Measurements from ENCODE around the gene PLD2. TPM values are rescaled to one million over a fixed set of nuclear protein-coding genes. Genes with fewer than 3 reads are reported as not detected.

The PLD2 gene
- total RNA-seq, 2 experiments from 2014 or later: 6.2 to 6.8 TPM

DNA sequence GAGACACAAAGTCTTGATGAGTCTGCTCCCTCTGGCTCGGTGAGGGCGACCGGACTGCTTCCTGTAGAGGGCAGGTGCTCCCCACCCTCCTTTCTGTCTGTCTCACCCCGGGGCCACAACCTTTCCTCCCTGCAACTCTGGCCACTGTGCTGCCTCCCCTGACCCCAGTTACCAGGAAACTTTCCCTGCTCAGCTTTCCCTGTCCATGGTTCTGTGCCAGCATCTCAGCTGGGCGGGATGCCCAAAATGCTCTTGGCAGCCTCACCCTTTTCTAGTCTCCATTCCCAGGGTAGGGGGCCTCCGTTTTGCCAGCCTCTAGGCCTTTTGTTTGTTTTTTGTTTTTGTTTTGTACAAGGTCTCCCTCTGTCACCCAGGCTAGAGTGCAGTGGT lies 1.4 kb downstream of the PLD2 start:
- Mint-ChIP-seq H3K4me3 (peak overlapping the region; percentile 69), H3K27me3 (no peaks in the 10 kb centered on the region), H3K4me1 (ENCODE audit: low read depth) (peaks cover 14% of the 10 kb centered on the region), H3K27ac (no peak overlapping the region), H3K9me3 (no peaks in the 10 kb centered on the region), H3K36me3 (ENCODE audit: low read depth) (peaks cover 3% of the 10 kb centered on the region)
- intact Hi-C loops (cut with micrococcal nuclease): no loop called here
- POLR2A ChIA-PET: interaction anchor here (1.7 to 2.2 kb wide), 2 partner anchors 12 to 91 kb away, joined by 4 to 8 read pairs; partner anchors contain the start of genes C17orf107 and PSMB6
- DNase-seq: no peak
- CTCF ChIA-PET: interaction anchor here (1.4 to 3.7 kb wide), 2 partner anchors 17 to 19 kb away, joined by 3 to 15 read pairs; partner anchors contain the start of gene GLTPD2
- TF ChIP-seq, protein P1, sequence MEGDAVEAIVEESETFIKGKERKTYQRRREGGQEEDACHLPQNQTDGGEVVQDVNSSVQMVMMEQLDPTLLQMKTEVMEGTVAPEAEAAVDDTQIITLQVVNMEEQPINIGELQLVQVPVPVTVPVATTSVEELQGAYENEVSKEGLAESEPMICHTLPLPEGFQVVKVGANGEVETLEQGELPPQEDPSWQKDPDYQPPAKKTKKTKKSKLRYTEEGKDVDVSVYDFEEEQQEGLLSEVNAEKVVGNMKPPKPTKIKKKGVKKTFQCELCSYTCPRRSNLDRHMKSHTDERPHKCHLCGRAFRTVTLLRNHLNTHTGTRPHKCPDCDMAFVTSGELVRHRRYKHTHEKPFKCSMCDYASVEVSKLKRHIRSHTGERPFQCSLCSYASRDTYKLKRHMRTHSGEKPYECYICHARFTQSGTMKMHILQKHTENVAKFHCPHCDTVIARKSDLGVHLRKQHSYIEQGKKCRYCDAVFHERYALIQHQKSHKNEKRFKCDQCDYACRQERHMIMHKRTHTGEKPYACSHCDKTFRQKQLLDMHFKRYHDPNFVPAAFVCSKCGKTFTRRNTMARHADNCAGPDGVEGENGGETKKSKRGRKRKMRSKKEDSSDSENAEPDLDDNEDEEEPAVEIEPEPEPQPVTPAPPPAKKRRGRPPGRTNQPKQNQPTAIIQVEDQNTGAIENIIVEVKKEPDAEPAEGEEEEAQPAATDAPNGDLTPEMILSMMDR (IDR thresholded peaks at IDR 0.05): no peak
- ATAC-seq: no peak

DNA sequence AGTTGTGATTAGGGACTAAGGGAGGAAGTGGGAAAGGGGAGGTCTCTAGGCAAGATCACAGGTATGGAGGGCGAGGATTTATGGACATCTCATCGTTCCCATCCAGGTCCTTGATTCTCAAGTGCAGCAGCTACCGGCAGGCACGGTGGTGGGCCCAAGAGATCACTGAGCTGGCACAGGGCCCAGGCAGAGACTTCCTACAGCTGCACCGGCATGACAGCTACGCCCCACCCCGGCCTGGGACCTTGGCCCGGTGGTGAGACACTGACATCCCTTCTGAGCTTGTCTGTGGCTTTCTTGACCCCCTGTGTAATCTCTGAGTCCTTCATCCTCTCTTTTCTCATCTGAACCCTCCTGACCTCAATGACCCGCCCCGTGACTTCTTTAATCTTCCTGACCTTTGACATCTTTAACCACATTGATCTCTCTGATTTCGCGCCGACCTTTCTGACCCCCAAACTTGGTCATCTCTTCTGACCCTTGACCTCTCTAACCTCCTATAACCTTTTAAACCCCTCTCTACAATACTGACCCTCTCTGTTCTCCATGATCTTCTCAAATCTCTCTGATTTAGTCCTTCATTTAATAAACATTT lies 3.8 kb downstream of the PLD2 start:
- Mint-ChIP-seq H3K4me3 (no peak overlapping the region), H3K9me3 (no peaks in the 10 kb centered on the region), H3K27ac (peak overlapping the region; percentile 39), H3K27me3 (no peaks in the 10 kb centered on the region), H3K4me1 (ENCODE audit: low read depth) (peaks cover 14% of the 10 kb centered on the region), H3K36me3 (ENCODE audit: low read depth) (peaks cover 3% of the 10 kb centered on the region)
- DNase-seq (peak; percentile 33), ATAC-seq (no peak)
- intact Hi-C loops (cut with micrococcal nuclease): no loop called here
- POLR2A ChIA-PET: interaction anchor here (1.1 to 1.2 kb wide), 2 partner anchors 8 to 15 kb away, joined by 3 to 4 read pairs; partner anchors contain the start of gene PSMB6
- TF ChIP-seq, protein P1 (IDR thresholded peaks at IDR 0.05): no peak
- CTCF ChIA-PET: no interaction called here

DNA sequence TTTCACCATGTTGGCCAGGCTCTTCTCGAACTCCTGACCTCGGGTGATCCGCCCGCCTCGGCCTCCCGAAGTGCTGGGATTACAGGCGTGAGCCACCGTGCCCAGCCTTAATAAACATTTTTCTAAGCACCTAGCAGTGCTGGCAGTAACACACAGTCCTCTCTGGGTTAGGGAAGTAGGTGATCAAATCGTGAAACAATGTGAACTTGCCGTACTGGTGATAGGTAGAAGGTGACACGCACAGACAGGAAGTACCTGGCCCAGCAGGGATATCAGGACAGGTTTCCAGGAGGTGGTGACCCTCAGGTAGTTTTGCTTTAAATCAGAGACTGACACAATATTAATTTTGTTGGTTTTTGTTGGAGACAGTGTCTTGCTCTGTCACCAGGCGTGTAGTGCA lies 4.5 kb downstream of the PLD2 start:
- Mint-ChIP-seq H3K27ac (no peak overlapping the region), H3K4me3 (no peak overlapping the region), H3K27me3 (no peaks in the 10 kb centered on the region), H3K9me3 (no peaks in the 10 kb centered on the region), H3K36me3 (ENCODE audit: low read depth) (peaks cover 3% of the 10 kb centered on the region), H3K4me1 (ENCODE audit: low read depth) (peaks cover 9% of the 10 kb centered on the region)
- POLR2A ChIA-PET: interaction anchor here (1.1 kb wide), 1 partner anchor 8 kb away, joined by 3 read pairs; no protein-coding TSS in a partner anchor
- intact Hi-C loops (cut with micrococcal nuclease): no loop called here
- TF ChIP-seq, protein P1 (IDR thresholded peaks at IDR 0.05): no peak
- ATAC-seq: no peak
- CTCF ChIA-PET: interaction anchor here (0.7 to 1.6 kb wide), 2 partner anchors 22 to 70 kb away, joined by 3 to 4 read pairs; no protein-coding TSS in a partner anchor
- DNase-seq: no peak

DNA sequence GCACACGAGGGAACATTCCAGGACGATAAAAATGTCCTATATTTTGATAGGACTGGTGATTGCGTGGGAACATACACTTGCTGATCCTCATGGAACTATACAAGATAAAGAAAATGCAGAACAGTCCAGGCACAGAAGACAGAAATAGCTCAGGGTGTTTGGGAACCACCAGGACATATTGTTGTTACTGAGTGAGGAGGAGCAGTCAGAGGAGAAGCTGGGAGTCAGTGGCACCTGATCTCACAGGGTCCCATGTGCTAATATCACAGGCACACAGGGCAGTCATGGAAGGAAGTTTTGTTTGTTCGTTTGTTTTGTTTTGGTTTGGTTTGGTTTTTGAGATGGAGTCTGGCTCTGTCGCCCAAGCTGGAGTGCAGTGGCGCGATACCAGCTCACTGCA lies 5.7 kb downstream of the PLD2 start:
- intact Hi-C loops (cut with micrococcal nuclease): no loop called here
- TF ChIP-seq, protein P1 (IDR thresholded peaks at IDR 0.05): no peak
- H3K9me3 Mint-ChIP-seq: no peaks in the 10 kb centered on the region
- ChIA-PET POLR2A (no interaction called here), CTCF (interaction anchor here (0.6 to 1.6 kb wide), 2 partner anchors 23 to 68 kb away, joined by 3 to 4 read pairs; no protein-coding TSS in a partner anchor)
- no peaks in the 10 kb centered on the region for H3K27me3 Mint-ChIP-seq
- no peak overlapping the region for H3K4me3 Mint-ChIP-seq
- H3K4me1 Mint-ChIP-seq (ENCODE audit: low read depth): peaks cover 9% of the 10 kb centered on the region
- no peak overlapping the region for H3K27ac Mint-ChIP-seq
- H3K36me3 Mint-ChIP-seq (ENCODE audit: low read depth): peaks cover 3% of the 10 kb centered on the region
- DNase-seq: no peak
- no peak for ATAC-seq

DNA sequence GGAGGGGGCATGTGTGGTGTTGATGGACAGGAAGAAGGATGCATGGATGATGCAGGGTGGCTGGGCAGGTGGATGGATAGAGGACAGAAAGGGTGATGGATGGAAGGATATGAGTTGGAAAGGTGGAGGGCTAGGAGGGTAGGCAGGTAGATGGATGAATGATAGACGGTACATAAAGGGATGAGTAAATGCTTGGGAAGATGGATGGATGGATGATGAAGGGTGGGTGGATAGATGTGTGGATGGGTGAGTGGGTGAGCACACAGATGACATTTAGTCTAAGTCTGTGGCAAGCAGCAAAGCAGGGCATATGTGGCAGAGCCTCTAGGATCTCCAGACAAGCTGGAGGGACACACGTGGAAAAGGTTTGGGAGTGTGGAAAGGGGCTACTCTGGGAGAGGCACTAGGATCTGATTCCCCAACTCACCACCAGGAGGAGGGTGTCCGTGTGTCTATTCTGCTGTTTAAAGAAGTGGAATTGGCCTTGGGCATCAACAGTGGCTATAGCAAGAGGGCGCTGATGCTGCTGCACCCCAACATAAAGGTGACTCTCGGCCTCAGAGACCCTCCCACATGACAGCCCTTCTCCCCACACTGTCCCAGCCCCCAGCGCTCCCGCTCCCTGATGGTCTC lies 8.2 kb downstream of the PLD2 start:
- ATAC-seq: no peak
- Mint-ChIP-seq H3K4me1 (ENCODE audit: low read depth) (peaks cover 5% of the 10 kb centered on the region), H3K4me3 (no peak overlapping the region), H3K36me3 (ENCODE audit: low read depth) (peaks cover 3% of the 10 kb centered on the region), H3K27me3 (no peaks in the 10 kb centered on the region), H3K27ac (no peak overlapping the region), H3K9me3 (no peaks in the 10 kb centered on the region)
- TF ChIP-seq, protein P1 (IDR thresholded peaks at IDR 0.05): no peak
- POLR2A ChIA-PET: no interaction called here
- no peak for DNase-seq
- intact Hi-C loops (cut with micrococcal nuclease): no loop called here
- CTCF ChIA-PET: no interaction called here
